Measurements from ENCODE around the gene NAP1L5.

The NAP1L5 gene

GRCh38 chr4:88659055-88659889, 38.4 kb downstream of the NAP1L5 start:
- peak; percentile 90 for TF ChIP-seq CTCF (conservative IDR thresholded peaks at IDR 0.05; ENCODE audit: low read depth, low read length)
- H3K4me3 ChIP-seq (ENCODE audit: low read depth, low read length), result no peak overlapping the region
- peak; percentile 86 for DNase-seq (ENCODE audit: low read depth)

- H3K4me3 ChIP-seq (ENCODE audit: low read depth, low read length), result no peak overlapping the region
- no peak for TF ChIP-seq CTCF (conservative IDR thresholded peaks at IDR 0.05; ENCODE audit: low read depth, low read length)
- no peak for DNase-seq (ENCODE audit: low read depth)
These were observed 42.4 kb downstream of the NAP1L5 start for GRCh38 chr4:88655226-88655625.

- no peak for TF ChIP-seq CTCF (conservative IDR thresholded peaks at IDR 0.05; ENCODE audit: low read depth, low read length)
- H3K4me3 ChIP-seq (ENCODE audit: low read depth, low read length), result no peak overlapping the region
- DNase-seq (ENCODE audit: low read depth), result no peak
These were observed 44.2 kb downstream of the NAP1L5 start for GRCh38 chr4:88653371-88653946.

GRCh38 chr4:88649716-88650115, 47.9 kb downstream of the NAP1L5 start:
- DNase-seq (ENCODE audit: low read depth), result no peak
- no peak for TF ChIP-seq CTCF (conservative IDR thresholded peaks at IDR 0.05; ENCODE audit: low read depth, low read length)
- H3K4me3 ChIP-seq (ENCODE audit: low read depth, low read length), result no peak overlapping the region

- no peak overlapping the region for H3K4me3 ChIP-seq (ENCODE audit: low read depth, low read length)
- DNase-seq (ENCODE audit: low read depth), result no peak
- TF ChIP-seq CTCF (conservative IDR thresholded peaks at IDR 0.05; ENCODE audit: low read depth, low read length), result no peak
These were observed 50.9 kb downstream of the NAP1L5 start for GRCh38 chr4:88646528-88647280.

GRCh38 chr4:88645994-88646393, 51.6 kb downstream of the NAP1L5 start:
- H3K4me3 ChIP-seq (ENCODE audit: low read depth, low read length), result no peak overlapping the region
- DNase-seq (ENCODE audit: low read depth), result no peak
- TF ChIP-seq CTCF (conservative IDR thresholded peaks at IDR 0.05; ENCODE audit: low read depth, low read length), result no peak
